ENCODE results near the gene EPPIN.

EPPIN gene

GRCh38 chr20:45510242-45510862 is 36.8 kb downstream of the EPPIN start:
- no peak overlapping the region for H3K4me3 ChIP-seq (ENCODE audit: low read depth, low read length)
- TF ChIP-seq CTCF (conservative IDR thresholded peaks at IDR 0.05; ENCODE audit: low read depth, low read length), result no peak
- DNase-seq (ENCODE audit: low read depth), result no peak

- H3K4me3 ChIP-seq (ENCODE audit: low read depth, low read length), result no peak overlapping the region
- DNase-seq (ENCODE audit: low read depth), result no peak
- no peak for TF ChIP-seq CTCF (conservative IDR thresholded peaks at IDR 0.05; ENCODE audit: low read depth, low read length)
Measured at GRCh38 chr20:45509091-45509490, 38.1 kb downstream of the EPPIN start.

GRCh38 chr20:45508068-45508886 is 38.9 kb downstream of the EPPIN start:
- TF ChIP-seq CTCF (conservative IDR thresholded peaks at IDR 0.05; ENCODE audit: low read depth, low read length), result no peak
- DNase-seq (ENCODE audit: low read depth), result no peak
- H3K4me3 ChIP-seq (ENCODE audit: low read depth, low read length), result no peak overlapping the region

GRCh38 chr20:45507011-45507820 is 40.0 kb downstream of the EPPIN start:
- no peak overlapping the region for H3K4me3 ChIP-seq (ENCODE audit: low read depth, low read length)
- DNase-seq (ENCODE audit: low read depth), result no peak
- TF ChIP-seq CTCF (conservative IDR thresholded peaks at IDR 0.05; ENCODE audit: low read depth, low read length), result no peak

GRCh38 chr20:45506398-45506797 is 40.8 kb downstream of the EPPIN start:
- DNase-seq (ENCODE audit: low read depth), result no peak
- H3K4me3 ChIP-seq (ENCODE audit: low read depth, low read length), result no peak overlapping the region
- no peak for TF ChIP-seq CTCF (conservative IDR thresholded peaks at IDR 0.05; ENCODE audit: low read depth, low read length)

GRCh38 chr20:45503403-45503802 is 43.8 kb downstream of the EPPIN start:
- DNase-seq (ENCODE audit: low read depth), result no peak
- no peak overlapping the region for H3K4me3 ChIP-seq (ENCODE audit: low read depth, low read length)
- no peak for TF ChIP-seq CTCF (conservative IDR thresholded peaks at IDR 0.05; ENCODE audit: low read depth, low read length)

All from choroid plexus epithelial cell (primary cell).